AG04450 (cell line): Measurements from ENCODE around the gene RACK1. TPM values are rescaled to one million over a fixed set of nuclear protein-coding genes. Genes with fewer than 3 reads are reported as not detected.
"Not testable (repeated sequence)": the region's sequence is repeated elsewhere in the genome, so short reads cannot be mapped to it uniquely, and the experiment has no call there.

Experiments used
- CTCF ChIA-PET: fragments of 300-600, 350-600 bp; formaldehyde crosslinking; extraction: SDS; loops from one replicate; lab custom pipeline; 2022; ENCODE audit warnings: antibody characterized with exemption, inconsistent platforms; lab: Charles Lee
- POLR2A ChIA-PET: fragments of 350-600 bp; formaldehyde crosslinking; extraction: SDS; loops from one replicate; lab custom pipeline; 2021; ENCODE audit warnings: antibody characterized with exemption, inconsistent platforms; lab: Yijun Ruan, JAX
- DNase-seq: peaks from one replicate; pipeline ENCODE4 v3.0.0-alpha.2; 2011; ENCODE audit warnings: low read depth, low spot score
- H3K27ac ChIP-seq: one replicate; pipeline ENCODE4 v1.5.1; 2012; ENCODE audit warnings: low read depth, low read length, control low read depth
- H3K27me3 ChIP-seq: one replicate; pipeline ENCODE4 v1.6.0; 2012; ENCODE audit warnings: low read length; ENCODE audit not compliant: control insufficient read depth, insufficient read depth
- H3K4me3 ChIP-seq: 2 replicates; pipeline ENCODE4 v1.5.1; 2011; ENCODE audit warnings: mild to moderate bottlenecking, low read depth, low read length, control low read depth
- H3K9me3 ChIP-seq: 2 replicates; pipeline ENCODE4 v1.5.1; 2012; ENCODE audit warnings: low read length; ENCODE audit not compliant: control insufficient read depth, insufficient read depth
- polyA plus RNA-seq: library from polyadenylated mRNA; depleted of rRNA; stranded (reverse); fragments of >200 nt; gene quantifications from 2 replicates; pipeline ENCODE4 v1.2.3, GENCODE V29; 2011
- TF ChIP-seq, protein P1 (sequence below): IDR thresholded peaks from 2 replicates; pipeline ENCODE4 v1.5.1; 2011; ENCODE audit warnings: low read depth, low read length, control low read depth, inconsistent platforms

RACK1 gene
- polyA plus RNA-seq, 1 experiment: 4,422 TPM

DNA sequence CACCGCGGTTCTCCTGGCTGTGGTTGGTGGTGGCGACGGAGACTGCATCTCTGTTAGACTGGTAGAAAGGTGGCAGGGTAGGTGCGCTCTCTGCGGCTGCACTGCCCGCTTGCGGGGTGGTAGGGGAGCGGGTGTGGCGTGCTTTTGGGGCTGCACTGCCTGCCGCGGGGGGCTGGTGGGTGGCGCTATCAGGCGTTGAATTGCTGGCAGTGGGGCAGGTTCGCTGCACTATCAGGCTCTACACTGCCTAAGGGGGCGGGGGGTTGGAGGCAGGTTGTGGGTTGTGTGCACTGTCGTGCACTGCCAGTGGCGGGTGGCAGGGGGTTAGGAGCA is 38.2 kb upstream of the RACK1 start:
- no peak for DNase-seq
- Histone ChIP-seq H3K9me3 (peaks cover 6% of the 10 kb centered on the region; the same call in 1 of the 2 replicates), H3K27ac (no peak overlapping the region), H3K27me3 (no peaks in the 10 kb centered on the region), H3K4me3 (no peak overlapping the region)
- POLR2A ChIA-PET: no interaction called here
- CTCF ChIA-PET: no interaction called here
- TF ChIP-seq, protein P1, sequence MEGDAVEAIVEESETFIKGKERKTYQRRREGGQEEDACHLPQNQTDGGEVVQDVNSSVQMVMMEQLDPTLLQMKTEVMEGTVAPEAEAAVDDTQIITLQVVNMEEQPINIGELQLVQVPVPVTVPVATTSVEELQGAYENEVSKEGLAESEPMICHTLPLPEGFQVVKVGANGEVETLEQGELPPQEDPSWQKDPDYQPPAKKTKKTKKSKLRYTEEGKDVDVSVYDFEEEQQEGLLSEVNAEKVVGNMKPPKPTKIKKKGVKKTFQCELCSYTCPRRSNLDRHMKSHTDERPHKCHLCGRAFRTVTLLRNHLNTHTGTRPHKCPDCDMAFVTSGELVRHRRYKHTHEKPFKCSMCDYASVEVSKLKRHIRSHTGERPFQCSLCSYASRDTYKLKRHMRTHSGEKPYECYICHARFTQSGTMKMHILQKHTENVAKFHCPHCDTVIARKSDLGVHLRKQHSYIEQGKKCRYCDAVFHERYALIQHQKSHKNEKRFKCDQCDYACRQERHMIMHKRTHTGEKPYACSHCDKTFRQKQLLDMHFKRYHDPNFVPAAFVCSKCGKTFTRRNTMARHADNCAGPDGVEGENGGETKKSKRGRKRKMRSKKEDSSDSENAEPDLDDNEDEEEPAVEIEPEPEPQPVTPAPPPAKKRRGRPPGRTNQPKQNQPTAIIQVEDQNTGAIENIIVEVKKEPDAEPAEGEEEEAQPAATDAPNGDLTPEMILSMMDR: no peak

DNA sequence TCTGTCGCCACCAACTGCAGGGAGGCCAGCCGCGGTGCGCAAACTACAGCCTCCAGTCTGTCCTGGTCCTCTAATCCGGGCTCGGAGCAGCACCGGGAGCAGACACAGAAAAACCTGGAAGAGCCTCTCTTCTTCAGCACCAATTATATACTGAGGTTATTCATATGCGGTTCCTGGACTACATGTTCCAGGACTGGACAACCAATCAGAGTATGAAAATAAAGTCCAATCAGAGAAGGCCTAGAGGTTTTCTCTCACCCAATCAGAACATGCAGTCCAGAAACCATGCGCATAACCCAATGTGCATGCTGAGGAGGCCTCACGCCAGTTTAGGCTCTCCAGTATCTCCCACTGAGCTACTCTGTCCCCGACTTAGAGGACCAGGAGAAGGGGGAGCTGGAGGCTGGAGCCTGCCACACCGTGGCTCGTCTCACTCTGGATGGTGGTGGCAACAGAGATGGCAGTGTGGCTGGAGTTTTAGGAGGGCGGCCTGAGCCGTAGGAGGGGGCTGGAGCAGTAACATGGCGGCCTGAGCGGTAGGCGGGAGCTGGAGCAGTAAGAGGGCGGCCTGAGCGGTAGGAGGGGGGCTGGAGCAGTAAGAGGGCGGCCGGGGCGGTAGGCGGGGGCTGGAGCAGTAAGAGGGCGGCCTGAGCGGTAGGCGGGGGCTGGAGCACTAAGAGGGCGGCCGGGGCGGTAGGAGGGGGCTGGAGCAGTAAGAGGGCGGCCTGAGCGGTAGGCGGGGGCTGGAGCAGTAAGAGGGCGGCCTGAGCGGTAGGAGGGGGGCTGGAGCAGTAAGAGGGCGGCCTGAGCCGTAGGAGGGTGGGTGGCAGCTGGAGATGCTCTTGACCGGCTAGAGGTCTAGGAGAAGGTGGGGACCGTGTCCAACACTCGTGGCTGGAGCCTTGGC is 37.6 kb upstream of the RACK1 start:
- no peak for DNase-seq
- H3K4me3 ChIP-seq: no peak overlapping the region
- TF ChIP-seq, protein P1: no peak
- H3K27me3 ChIP-seq: no peaks in the 10 kb centered on the region
- CTCF ChIA-PET: no interaction called here
- peaks cover 6% of the 10 kb centered on the region; the same call in 1 of the 2 replicates for H3K9me3 ChIP-seq
- H3K27ac ChIP-seq: no peak overlapping the region
- POLR2A ChIA-PET: no interaction called here

DNA sequence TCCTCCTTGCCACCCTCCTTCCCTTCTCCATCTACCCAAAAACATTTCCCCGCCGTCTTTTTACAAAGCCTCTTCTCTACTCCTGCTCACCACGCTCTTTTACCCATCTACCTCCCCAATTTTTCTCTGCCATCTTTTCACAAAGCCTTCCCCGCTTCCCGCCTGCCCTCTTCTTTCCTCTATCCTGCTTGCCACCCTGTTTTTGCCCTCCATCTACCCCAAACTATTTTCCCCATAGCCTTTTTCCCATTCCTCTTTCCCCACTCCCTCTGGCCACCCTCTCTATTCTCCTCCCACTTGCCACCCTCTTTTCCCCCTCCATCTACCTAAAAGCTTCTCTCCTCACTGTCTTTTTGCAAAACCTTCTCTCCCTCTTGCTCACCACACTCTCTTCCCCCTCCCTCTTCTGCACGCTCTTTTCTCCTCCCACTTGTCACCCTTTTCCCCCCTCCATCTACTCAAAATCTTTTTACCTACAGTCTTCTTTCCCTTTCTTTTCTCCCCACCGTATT is 36.6 kb upstream of the RACK1 start:
- Histone ChIP-seq H3K27ac (no peak overlapping the region), H3K4me3 (no peak overlapping the region), H3K27me3 (no peaks in the 10 kb centered on the region), H3K9me3 (peaks cover 6% of the 10 kb centered on the region; the same call in 1 of the 2 replicates)
- TF ChIP-seq, protein P1: no peak
- POLR2A ChIA-PET: no interaction called here
- no peak for DNase-seq
- CTCF ChIA-PET: no interaction called here

DNA sequence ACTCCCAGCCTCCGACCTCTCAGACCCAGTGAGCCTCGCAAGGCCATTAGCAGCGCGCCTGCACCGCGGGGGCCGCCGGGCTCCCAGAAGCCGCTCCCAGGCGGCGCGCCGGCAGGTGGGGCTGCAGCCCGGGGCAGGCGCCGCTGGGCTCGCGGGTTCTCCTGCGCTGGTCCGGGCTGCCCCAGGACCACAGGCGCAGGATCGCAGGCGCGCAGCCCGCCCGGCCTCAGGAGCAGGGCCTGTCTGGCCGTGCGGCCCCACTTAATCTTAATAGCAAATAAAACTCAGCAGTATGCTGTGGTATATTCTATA is 29.7 kb upstream of the RACK1 start:
- H3K9me3 ChIP-seq, DNase-seq, H3K4me3 ChIP-seq, POLR2A ChIA-PET, H3K27me3 ChIP-seq, H3K27ac ChIP-seq: not testable (repeated sequence)
- CTCF ChIA-PET: interaction anchor here (0.6 kb wide), 1 partner anchor 483 kb away, joined by 6 read pairs; no protein-coding TSS in a partner anchor

DNA sequence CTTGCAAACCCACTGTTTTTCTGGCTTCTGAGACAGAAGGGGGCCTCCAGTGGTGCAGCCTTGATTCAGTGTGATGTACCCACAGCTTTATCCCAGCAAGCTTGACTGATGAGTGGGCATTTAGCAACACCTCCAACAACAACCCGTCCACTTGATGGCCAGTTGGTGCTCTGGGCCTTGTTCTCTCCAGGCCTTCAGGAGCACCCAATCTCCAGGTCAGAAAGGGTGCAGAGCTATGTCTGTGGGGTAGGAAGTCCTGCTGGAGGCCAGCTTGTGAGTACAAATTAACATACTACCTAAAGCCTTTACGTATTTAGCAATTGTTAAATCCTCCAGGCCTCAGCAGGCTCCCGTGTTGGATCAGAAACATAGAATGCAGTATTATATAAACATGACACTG is 27.4 kb upstream of the RACK1 start:
- Histone ChIP-seq H3K27me3 (no peaks in the 10 kb centered on the region), H3K4me3 (no peak overlapping the region), H3K27ac (no peak overlapping the region), H3K9me3 (no peaks in the 10 kb centered on the region)
- CTCF ChIA-PET: no interaction called here
- TF ChIP-seq, protein P1: no peak
- no peak for DNase-seq
- POLR2A ChIA-PET: no interaction called here

DNA sequence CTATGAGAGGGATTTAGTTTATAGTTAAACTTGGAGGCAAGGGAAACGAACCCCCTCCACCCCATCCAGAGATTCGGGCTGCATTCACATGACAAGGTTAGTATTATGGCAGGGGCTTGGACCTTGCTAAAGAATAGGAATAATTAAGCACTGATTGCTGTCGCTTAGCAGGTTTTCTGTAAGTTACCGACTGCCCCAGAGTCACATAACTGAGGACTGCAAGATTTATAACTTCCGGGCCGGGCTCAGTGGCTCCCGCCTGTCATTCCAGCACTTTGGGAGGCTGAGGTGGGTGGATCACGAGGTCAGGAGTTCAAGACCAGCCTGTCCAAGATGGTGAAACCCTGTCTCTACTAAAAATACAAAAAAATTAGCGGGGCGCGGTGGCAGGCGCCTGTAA is 24.2 kb upstream of the RACK1 start:
- CTCF ChIA-PET, H3K4me3 ChIP-seq, H3K27me3 ChIP-seq, H3K27ac ChIP-seq, DNase-seq, POLR2A ChIA-PET, H3K9me3 ChIP-seq: not testable (repeated sequence)

DNA sequence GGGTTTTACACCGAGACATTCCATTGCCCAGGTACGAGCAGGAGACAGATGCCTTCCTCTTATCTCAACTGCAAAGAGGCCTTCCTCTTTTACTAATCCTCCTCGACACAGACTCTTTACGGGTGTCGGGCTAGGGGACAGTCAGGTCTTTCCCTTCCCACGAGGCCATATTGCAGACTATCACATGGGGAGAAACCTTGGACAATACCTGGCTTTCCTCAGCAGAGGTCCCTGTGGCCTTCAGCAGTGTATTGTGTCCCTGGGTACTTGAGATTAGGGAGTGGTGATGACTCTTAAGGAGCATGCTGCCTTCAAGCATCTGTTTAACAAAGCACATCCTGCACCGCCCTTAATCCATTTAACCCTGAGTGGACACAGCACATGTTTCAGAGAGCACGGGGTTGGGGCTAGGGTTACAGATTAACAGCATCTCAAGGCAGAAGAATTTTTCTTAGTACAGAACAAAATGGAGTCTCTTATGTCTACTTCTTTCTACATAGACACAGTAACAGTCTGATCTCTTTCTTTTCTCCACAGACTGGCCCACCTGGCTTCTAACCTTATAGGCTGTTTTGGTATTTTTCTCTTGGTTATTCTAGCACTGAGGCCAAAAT is 23.7 kb upstream of the RACK1 start:
- POLR2A ChIA-PET, DNase-seq, H3K4me3 ChIP-seq, H3K27me3 ChIP-seq, CTCF ChIA-PET, H3K9me3 ChIP-seq, H3K27ac ChIP-seq: not testable (repeated sequence)
